K562 (cell line): ENCODE measurements around the gene HADHA. TPM values are rescaled to one million over a fixed set of nuclear protein-coding genes. Genes with fewer than 3 reads are reported as not detected.

ENCODE experiments used
- ATAC-seq: fragments of 200-7000 bp; cut with Tn5 transposase; 3 replicates; pipeline ENCODE4 v1.9.1; 2020; ENCODE audit warnings: moderate library complexity
- BruUV-seq: library from RNA; stranded (reverse); fragments of 400-500 nt; replicated peaks from 2 replicates; lab custom pipeline; 2021; lab: Mats Ljungman, UMichigan
- CTCF ChIA-PET: fragments of 300-600 bp; formaldehyde crosslinking; extraction: SDS; loops from one replicate; lab custom pipeline; 2021; ENCODE audit warnings: low intra/inter-chr PET ratio; lab: Yijun Ruan, JAX
- POLR2A ChIA-PET: fragments of 300-600, 350-650 bp; sonication (Branson Sonifier 250); formaldehyde crosslinking; extraction: SDS; loops from one replicate; lab custom pipeline; 2021; ENCODE audit warnings: antibody characterized with exemption, inconsistent platforms; lab: Yijun Ruan, JAX
- DNase-seq, 4 experiments: peaks; one replicate each; pipeline versions ENCODE4 v3.0.0 to v3.0.0-alpha.2; 2011 to 2018; ENCODE audit warnings: low spot score in 3 of 4, mixed read lengths in 3 of 4; ENCODE audit errors: extremely low read depth in 1 of 4
- FAIRE-seq: peaks from 2 replicates; lab custom pipeline; 2011; peaks lifted over from hg19 to GRCh38; lab: Jason Lieb, UNC
- H2AFZ ChIP-seq: 2 replicates; pipeline ENCODE4 v1.6.0; 2011; ENCODE audit warnings: low read depth, low read length, control low read depth, inconsistent platforms
- H3K27ac ChIP-seq: fragments of 200-600 bp; 3 replicates; pipeline ENCODE4 v1.8.0; 2011; ENCODE audit warnings: low read depth, mild to moderate bottlenecking, control low read depth, inconsistent platforms, low read length, moderate library complexity, mixed read lengths; ENCODE audit errors: extremely low read depth
- H3K27me3 ChIP-seq, 2 experiments: fragments of 300-600 bp in 1 of 2; 2 replicates in 1 of 2; 3 replicates in 1 of 2; pipeline versions ENCODE4 v1.6.0 to v1.8.0; 2011; ENCODE audit warnings: inconsistent platforms in 2 of 2, low read length in 2 of 2, mild to moderate bottlenecking in 1 of 2, mixed read lengths in 1 of 2, moderate library complexity in 1 of 2; ENCODE audit not compliant: control insufficient read depth in 2 of 2, insufficient read depth in 2 of 2
- H3K36me3 ChIP-seq: fragments of 300-600 bp; 3 replicates; pipeline ENCODE4 v1.8.0; 2011; ENCODE audit warnings: mild to moderate bottlenecking, low read length, inconsistent platforms; ENCODE audit not compliant: control insufficient read depth, insufficient read depth
- H3K4me1 ChIP-seq, 2 experiments: fragments of 200-600 bp in 1 of 2; replicated peaks in 1 of 2; 2 replicates in 1 of 2; 3 replicates in 1 of 2; pipeline versions ENCODE4 v1.5.1 to v1.8.0; 2011; ENCODE audit warnings: inconsistent platforms in 2 of 2, low read length in 2 of 2, mild to moderate bottlenecking in 1 of 2, mixed read lengths in 1 of 2, moderate library complexity in 1 of 2; ENCODE audit not compliant: control insufficient read depth in 2 of 2, insufficient read depth in 2 of 2
- H3K4me2 ChIP-seq: 2 replicates; pipeline ENCODE4 v1.6.1; 2011; ENCODE audit warnings: low read length, control low read depth, inconsistent platforms, mixed read lengths; ENCODE audit not compliant: insufficient read depth
- H3K4me3 ChIP-seq: fragments of 200-600 bp; sonication (generic), shearing (Covaris generic); 2 replicates; pipeline ENCODE4 v1.5.1; 2016; ENCODE audit warnings: control low read depth, inconsistent platforms
- H3K79me2 ChIP-seq: fragments of 200-600 bp; 3 replicates; pipeline ENCODE4 v1.8.0; 2011; ENCODE audit warnings: low read length, inconsistent platforms; ENCODE audit not compliant: control insufficient read depth, insufficient read depth
- H3K9ac ChIP-seq, 2 experiments: 2 replicates each; pipeline versions ENCODE4 v1.6.0 to v1.6.1; 2011; ENCODE audit warnings: low read depth in 2 of 2, low read length in 2 of 2, control low read depth in 1 of 2, inconsistent platforms in 1 of 2, mild to moderate bottlenecking in 1 of 2, mixed read lengths in 1 of 2; ENCODE audit not compliant: insufficient read depth in 1 of 2
- H3K9me1 ChIP-seq: one replicate; pipeline ENCODE4 v1.6.0; 2011; ENCODE audit warnings: inconsistent platforms, mild to moderate bottlenecking, low read length, moderate library complexity; ENCODE audit not compliant: control insufficient read depth, insufficient read depth
- H3K9me3 ChIP-seq: replicated peaks from 2 replicates; pipeline ENCODE4 v1.5.1; 2011; ENCODE audit warnings: low read depth, low read length, inconsistent platforms; ENCODE audit not compliant: control insufficient read depth, insufficient read depth
- H4K20me1 ChIP-seq: replicated peaks from 2 replicates; pipeline ENCODE4 v1.6.1; 2011; ENCODE audit warnings: low read length, inconsistent platforms, mixed read lengths; ENCODE audit not compliant: control insufficient read depth, insufficient read depth
- ELF2 ChIP-seq: fragments of 250-450 bp; sonication (Bioruptor Pico); IDR thresholded peaks from 2 replicates; pipeline ENCODE4 v1.5.0; 2021; ENCODE audit warnings: mild to moderate bottlenecking
- HDAC6 ChIP-seq: IDR thresholded peaks from 2 replicates; pipeline ENCODE4 v1.6.1; 2012; ENCODE audit warnings: low read depth, mild to moderate bottlenecking, control low read depth, inconsistent platforms, low read length, moderate library complexity
- L3MBTL2 ChIP-seq: fragments of 450-650 bp; IDR thresholded peaks from 2 replicates; pipeline ENCODE4 v1.6.1; 2016; ENCODE audit warnings: mild to moderate bottlenecking, moderate library complexity
- MAFK ChIP-seq: IDR thresholded peaks from 2 replicates; pipeline ENCODE4 v1.6.1; 2011; ENCODE audit warnings: low read length, improper control_type of control experiment
- NR4A1 ChIP-seq, 2 experiments: fragments of 250-450 bp in 1 of 2; fragments of 450-650 bp in 1 of 2; sonication (Bioruptor Pico) in 1 of 2; IDR thresholded peaks; 2 replicates each; pipeline versions ENCODE4 v1.4.0 to v1.6.1; 2016 to 2020; ENCODE audit warnings: mild to moderate bottlenecking in 2 of 2, missing compliant biosample characterization in 1 of 2, missing genetic modification characterization in 1 of 2, moderate library complexity in 1 of 2
- SRSF9 ChIP-seq: fragments of 200-400 bp; formaldehyde crosslinking; IDR thresholded peaks from 2 replicates; pipeline ENCODE4 v1.6.1; 2017; ENCODE audit warnings: low read depth, low read length, borderline replicate concordance
- YBX1 ChIP-seq: fragments of 450-650 bp; IDR thresholded peaks from 2 replicates; pipeline ENCODE4 v1.7.1; 2016; ENCODE audit warnings: mild to moderate bottlenecking
- ZNF347 ChIP-seq: fragments of 450-650 bp; formaldehyde crosslinking; IDR thresholded peaks from 2 replicates; pipeline ENCODE4 v1.4.0; 2020; ENCODE audit warnings: low read depth, mild to moderate bottlenecking, moderate library complexity
- ZNF57 ChIP-seq: fragments of 450-650 bp; formaldehyde crosslinking; IDR thresholded peaks from 2 replicates; pipeline ENCODE4 v1.4.0; 2020; ENCODE audit warnings: mild to moderate bottlenecking, moderate library complexity
- WGBS: fragments of 100-300 bp; shearing (Covaris generic); methylation state at CpG from one replicate; pipeline ENCODE4 v1.1.6; 2016; ENCODE audit warnings: low coverage, mixed read lengths; ENCODE audit not compliant: insufficient coverage; ENCODE audit errors: missing lambda C conversion rate; 5-methylcytosine and 5-hydroxymethylcytosine counted together
- in situ Hi-C: fragments of 300-500 bp; cut with MboI; formaldehyde crosslinking; loops from 4 replicates; pipeline ENCODE4 v1.15.0; 2018; ENCODE audit warnings: inconsistent platforms, mixed read lengths
- intact Hi-C: fragments of 100-400 bp; cut with micrococcal nuclease; formaldehyde crosslinking; loops from 2 replicates; pipeline ENCODE4 v1.14.2; 2022
- polyA plus RNA-seq, 8 experiments: library from polyadenylated mRNA; depleted of rRNA in 4 of 8; stranded (reverse) in 5 of 8; unstranded in 3 of 8; fragments of >200 nt; fragmentation: Nextera tagmentation in 2 of 8; fragmentation: Illumina TruSeq in 1 of 8; extraction: Ambion mirVana in 2 of 8; extraction: Trizol in 1 of 8; gene quantifications; 2 replicates each; pipeline versions ENCODE4 v1.2.1 to v1.2.3, GENCODE V29; 2011 to 2014; ENCODE audit warnings: inconsistent platforms in 1 of 8, missing spikeins in 1 of 8
- total RNA-seq, 7 experiments: library from RNA; depleted of rRNA in 6 of 7; stranded (reverse); fragments of >200 nt in 6 of 7; fragmentation: Illumina TruSeq in 2 of 7; extraction: Trizol in 2 of 7; gene quantifications; 2 replicates each; pipeline versions ENCODE4 v1.2.1 to v1.2.3, GENCODE V29; 2011 to 2021; ENCODE audit warnings: low replicate concordance in 1 of 7
- TF ChIP-seq, protein P1 (sequence below): fragments of 450-650 bp; conservative IDR thresholded peaks from 2 replicates; pipeline ENCODE4 v1.6.1; 2016; ENCODE audit warnings: missing genetic modification characterization, low read depth, mild to moderate bottlenecking, missing compliant biosample characterization, moderate library complexity
- TF ChIP-seq, protein P2 (sequence below): fragments of 250-450 bp; sonication (Bioruptor Pico); IDR thresholded peaks from 2 replicates; pipeline ENCODE4 v1.8.0; 2022; ENCODE audit warnings: inconsistent platforms
- TF ChIP-seq, protein P3 (sequence below): fragments of 250-450 bp; sonication (Bioruptor Pico); IDR thresholded peaks from 2 replicates; pipeline ENCODE4 v1.9.0; 2021; ENCODE audit warnings: mild to moderate bottlenecking, inconsistent platforms
- TF ChIP-seq, protein P4 (sequence below): fragments of 250-450 bp; sonication (Bioruptor Pico); IDR thresholded peaks from 2 replicates; pipeline ENCODE4 v1.8.0; 2021; ENCODE audit warnings: moderate library complexity, mild to moderate bottlenecking, inconsistent platforms

The HADHA gene
- total and polyA plus RNA-seq, 9 of the 15 experiments (the other 6 are each of a cell fraction or from before 2014, with no cell fraction given): 145 to 326 (median 202) TPM

DNA sequence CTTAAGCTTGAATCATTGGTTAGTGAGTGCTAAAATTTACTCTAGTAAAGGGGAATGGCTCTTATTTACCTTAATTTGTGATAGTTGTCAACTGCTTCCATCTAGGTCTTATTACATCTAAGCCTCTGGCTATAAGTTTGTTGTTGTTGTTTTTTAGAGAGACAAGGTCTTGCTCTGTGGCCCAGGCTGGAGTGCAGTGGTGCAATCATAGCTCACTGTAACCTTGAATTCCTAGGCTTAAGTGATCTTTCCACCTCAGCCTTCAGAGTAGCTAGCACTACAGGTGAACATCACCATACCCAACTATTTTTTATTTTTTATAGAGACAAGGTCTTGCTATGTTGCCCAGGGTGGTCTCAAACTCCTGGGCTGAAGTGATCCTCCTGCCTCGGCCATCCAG, 6.6 kb downstream of the HADHA start:
- Histone ChIP-seq H3K4me1 (peaks cover 9 to 10% of the 10 kb centered on the region in 2 experiments; a peak in 3 of 5 replicates), H3K4me3 (no peak overlapping the region), H3K9me3 (no peaks in the 10 kb centered on the region), H3K4me2 (no peak overlapping the region), H2AFZ (no peak overlapping the region), H3K79me2 (peaks cover 49% of the 10 kb centered on the region), H4K20me1 (no peaks in the 10 kb centered on the region; the same call in 1 of the 2 replicates), H3K27ac (no peak overlapping the region)
- in situ Hi-C loops (no loop called here), intact Hi-C loops (loop anchor here (10.0 kb wide), 1 partner anchor 227 kb away; no protein-coding TSS in a partner anchor)
- no TSS peak for BruUV-seq
- ATAC-seq (no peak), DNase-seq (no peak)
- CTCF ChIA-PET: no interaction called here
- TF ChIP-seq, protein P1, sequence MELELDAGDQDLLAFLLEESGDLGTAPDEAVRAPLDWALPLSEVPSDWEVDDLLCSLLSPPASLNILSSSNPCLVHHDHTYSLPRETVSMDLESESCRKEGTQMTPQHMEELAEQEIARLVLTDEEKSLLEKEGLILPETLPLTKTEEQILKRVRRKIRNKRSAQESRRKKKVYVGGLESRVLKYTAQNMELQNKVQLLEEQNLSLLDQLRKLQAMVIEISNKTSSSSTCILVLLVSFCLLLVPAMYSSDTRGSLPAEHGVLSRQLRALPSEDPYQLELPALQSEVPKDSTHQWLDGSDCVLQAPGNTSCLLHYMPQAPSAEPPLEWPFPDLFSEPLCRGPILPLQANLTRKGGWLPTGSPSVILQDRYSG (tag): no peak
- TF ChIP-seq, protein P2, sequence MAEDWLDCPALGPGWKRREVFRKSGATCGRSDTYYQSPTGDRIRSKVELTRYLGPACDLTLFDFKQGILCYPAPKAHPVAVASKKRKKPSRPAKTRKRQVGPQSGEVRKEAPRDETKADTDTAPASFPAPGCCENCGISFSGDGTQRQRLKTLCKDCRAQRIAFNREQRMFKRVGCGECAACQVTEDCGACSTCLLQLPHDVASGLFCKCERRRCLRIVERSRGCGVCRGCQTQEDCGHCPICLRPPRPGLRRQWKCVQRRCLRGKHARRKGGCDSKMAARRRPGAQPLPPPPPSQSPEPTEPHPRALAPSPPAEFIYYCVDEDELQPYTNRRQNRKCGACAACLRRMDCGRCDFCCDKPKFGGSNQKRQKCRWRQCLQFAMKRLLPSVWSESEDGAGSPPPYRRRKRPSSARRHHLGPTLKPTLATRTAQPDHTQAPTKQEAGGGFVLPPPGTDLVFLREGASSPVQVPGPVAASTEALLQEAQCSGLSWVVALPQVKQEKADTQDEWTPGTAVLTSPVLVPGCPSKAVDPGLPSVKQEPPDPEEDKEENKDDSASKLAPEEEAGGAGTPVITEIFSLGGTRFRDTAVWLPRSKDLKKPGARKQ (CRISPR knock-in tag): no peak
- TF ChIP-seq, protein P3, sequence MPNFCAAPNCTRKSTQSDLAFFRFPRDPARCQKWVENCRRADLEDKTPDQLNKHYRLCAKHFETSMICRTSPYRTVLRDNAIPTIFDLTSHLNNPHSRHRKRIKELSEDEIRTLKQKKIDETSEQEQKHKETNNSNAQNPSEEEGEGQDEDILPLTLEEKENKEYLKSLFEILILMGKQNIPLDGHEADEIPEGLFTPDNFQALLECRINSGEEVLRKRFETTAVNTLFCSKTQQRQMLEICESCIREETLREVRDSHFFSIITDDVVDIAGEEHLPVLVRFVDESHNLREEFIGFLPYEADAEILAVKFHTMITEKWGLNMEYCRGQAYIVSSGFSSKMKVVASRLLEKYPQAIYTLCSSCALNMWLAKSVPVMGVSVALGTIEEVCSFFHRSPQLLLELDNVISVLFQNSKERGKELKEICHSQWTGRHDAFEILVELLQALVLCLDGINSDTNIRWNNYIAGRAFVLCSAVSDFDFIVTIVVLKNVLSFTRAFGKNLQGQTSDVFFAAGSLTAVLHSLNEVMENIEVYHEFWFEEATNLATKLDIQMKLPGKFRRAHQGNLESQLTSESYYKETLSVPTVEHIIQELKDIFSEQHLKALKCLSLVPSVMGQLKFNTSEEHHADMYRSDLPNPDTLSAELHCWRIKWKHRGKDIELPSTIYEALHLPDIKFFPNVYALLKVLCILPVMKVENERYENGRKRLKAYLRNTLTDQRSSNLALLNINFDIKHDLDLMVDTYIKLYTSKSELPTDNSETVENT: no peak
- TF ChIP-seq ELF2: no peak
- TF ChIP-seq, protein P4, sequence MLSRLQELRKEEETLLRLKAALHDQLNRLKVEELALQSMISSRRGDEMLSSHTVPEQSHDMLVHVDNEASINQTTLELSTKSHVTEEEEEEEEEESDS (CRISPR knock-in tag): no peak
- no peak for TF ChIP-seq HDAC6
- no peak for TF ChIP-seq ZNF57 (CRISPR knock-in tag)
- no peak for TF ChIP-seq ZNF347 (CRISPR knock-in tag)
- TF ChIP-seq L3MBTL2: no peak
- no peak for TF ChIP-seq SRSF9
- no peak for TF ChIP-seq NR4A1 (CRISPR knock-in tag; IDR thresholded peaks at IDR 0.05)
- no peak for TF ChIP-seq NR4A1 (tag; IDR thresholded peaks at IDR 0.05)
- TF ChIP-seq YBX1: no peak
- no peak for TF ChIP-seq MAFK
- TF ChIP-seq, all 486 proteins: peak for 0
- FAIRE-seq: no peak
- WGBS: 100% methylated on average over 1 of the region's 1 CpG
- H3K9me1 ChIP-seq: no peaks in the 10 kb centered on the region
- peaks cover 73% of the 10 kb centered on the region for H3K36me3 ChIP-seq
- POLR2A ChIA-PET: interaction anchor here (0.5 to 1.0 kb wide), 2 partner anchors 31 to 62 kb away, joined by 3 read pairs; no protein-coding TSS in a partner anchor
- no peaks in the 10 kb centered on the region for H3K27me3 ChIP-seq
- H3K9ac ChIP-seq: no peak overlapping the region
